Measurements from ENCODE around the gene ACTN3.
"Not testable (repeated sequence)": the region's sequence is repeated elsewhere in the genome, so short reads cannot be mapped to it uniquely, and the experiment has no call there.

ACTN3 gene

DNA sequence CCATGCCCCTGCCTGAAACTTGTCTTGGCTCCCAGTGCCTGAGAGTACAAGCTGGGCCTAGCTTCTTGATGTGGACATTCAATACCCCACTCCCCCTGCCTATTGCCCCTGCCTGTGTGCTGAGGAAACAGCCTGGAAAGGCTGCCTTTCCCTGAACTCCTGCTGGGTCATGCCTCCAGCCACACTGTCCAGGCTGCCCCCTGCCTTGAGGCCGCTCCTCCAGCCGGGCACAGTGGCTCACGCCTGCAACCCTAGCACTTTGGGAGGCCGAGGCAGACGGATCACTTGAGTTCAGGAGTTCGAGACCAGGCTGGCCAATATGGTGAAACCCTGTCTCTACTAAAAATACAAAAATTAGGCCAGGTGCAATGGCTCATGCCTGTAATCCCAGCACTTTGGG is 56.4 kb downstream of the ACTN3 start:
- peaks cover 37% of the 10 kb centered on the region; the same call in 1 of the 2 replicates for H3K36me3 ChIP-seq (ENCODE audit: insufficient read depth, low read length)
- TF ChIP-seq EZH2 (IDR thresholded peaks at IDR 0.05; ENCODE audit: borderline replicate concordance, low read length): no peak
- TF ChIP-seq, protein P1, sequence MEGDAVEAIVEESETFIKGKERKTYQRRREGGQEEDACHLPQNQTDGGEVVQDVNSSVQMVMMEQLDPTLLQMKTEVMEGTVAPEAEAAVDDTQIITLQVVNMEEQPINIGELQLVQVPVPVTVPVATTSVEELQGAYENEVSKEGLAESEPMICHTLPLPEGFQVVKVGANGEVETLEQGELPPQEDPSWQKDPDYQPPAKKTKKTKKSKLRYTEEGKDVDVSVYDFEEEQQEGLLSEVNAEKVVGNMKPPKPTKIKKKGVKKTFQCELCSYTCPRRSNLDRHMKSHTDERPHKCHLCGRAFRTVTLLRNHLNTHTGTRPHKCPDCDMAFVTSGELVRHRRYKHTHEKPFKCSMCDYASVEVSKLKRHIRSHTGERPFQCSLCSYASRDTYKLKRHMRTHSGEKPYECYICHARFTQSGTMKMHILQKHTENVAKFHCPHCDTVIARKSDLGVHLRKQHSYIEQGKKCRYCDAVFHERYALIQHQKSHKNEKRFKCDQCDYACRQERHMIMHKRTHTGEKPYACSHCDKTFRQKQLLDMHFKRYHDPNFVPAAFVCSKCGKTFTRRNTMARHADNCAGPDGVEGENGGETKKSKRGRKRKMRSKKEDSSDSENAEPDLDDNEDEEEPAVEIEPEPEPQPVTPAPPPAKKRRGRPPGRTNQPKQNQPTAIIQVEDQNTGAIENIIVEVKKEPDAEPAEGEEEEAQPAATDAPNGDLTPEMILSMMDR (IDR thresholded peaks at IDR 0.05; ENCODE audit: low read length): no peak
- no peaks in the 10 kb centered on the region for H3K9me3 ChIP-seq (ENCODE audit: low read length)
- H3K4me3 ChIP-seq (ENCODE audit: low read depth, low read length, poor library complexity, severe bottlenecking): no peak overlapping the region
- H3F3A ChIP-seq (ENCODE audit: insufficient read depth, low read length): no peaks in the 10 kb centered on the region
- no peak overlapping the region for H3K4me2 ChIP-seq (ENCODE audit: low read length)
- no peaks in the 10 kb centered on the region for H3K9me2 ChIP-seq (ENCODE audit: low read depth, low read length)
- no peak overlapping the region for H2AFZ ChIP-seq (ENCODE audit: low read length)
- H3K4me1 ChIP-seq (ENCODE audit: insufficient read depth, low read length, severe bottlenecking): peaks cover 9% of the 10 kb centered on the region
- no peak overlapping the region for H3K9ac ChIP-seq (ENCODE audit: low read length)
- H4K20me1 ChIP-seq (ENCODE audit: insufficient read depth, low read length): no peaks in the 10 kb centered on the region
- H3K27ac ChIP-seq (ENCODE audit: low read depth, low read length, poor library complexity, severe bottlenecking): no peak overlapping the region
- H3K79me2 ChIP-seq (ENCODE audit: insufficient read depth, low read length): no peaks in the 10 kb centered on the region
- H3K27me3 ChIP-seq (ENCODE audit: insufficient read depth, low read length): no peaks in the 10 kb centered on the region

DNA sequence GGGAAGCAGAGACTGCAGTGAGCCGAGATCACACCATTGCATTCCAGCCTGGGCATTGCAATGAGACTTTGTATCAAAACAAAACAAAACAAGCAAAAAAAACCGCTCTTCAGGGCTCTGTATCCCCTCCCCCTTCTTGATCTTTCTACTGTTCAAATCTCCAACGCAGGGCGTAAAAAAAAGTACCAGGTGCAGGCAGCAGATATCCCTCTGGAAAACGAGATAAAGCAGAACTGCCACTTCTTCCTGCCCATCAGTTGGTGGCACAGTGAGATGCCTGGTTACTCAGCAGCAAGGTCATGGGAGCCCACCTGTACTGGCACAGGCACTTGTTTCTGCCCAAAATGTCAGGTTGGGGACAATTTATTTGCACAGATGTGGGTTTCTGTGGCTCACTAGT is 57.5 kb downstream of the ACTN3 start:
- peaks cover 37% of the 10 kb centered on the region; the same call in 1 of the 2 replicates for H3K36me3 ChIP-seq (ENCODE audit: insufficient read depth, low read length)
- H4K20me1 ChIP-seq (ENCODE audit: insufficient read depth, low read length): no peaks in the 10 kb centered on the region
- no peaks in the 10 kb centered on the region for H3K27me3 ChIP-seq (ENCODE audit: insufficient read depth, low read length)
- no peak overlapping the region for H3K4me3 ChIP-seq (ENCODE audit: low read depth, low read length, poor library complexity, severe bottlenecking)
- no peak overlapping the region for H3K9ac ChIP-seq (ENCODE audit: low read length)
- no peak overlapping the region for H3K4me2 ChIP-seq (ENCODE audit: low read length)
- TF ChIP-seq, protein P1 (IDR thresholded peaks at IDR 0.05; ENCODE audit: low read length): no peak
- TF ChIP-seq EZH2 (IDR thresholded peaks at IDR 0.05; ENCODE audit: borderline replicate concordance, low read length): no peak
- no peaks in the 10 kb centered on the region for H3K79me2 ChIP-seq (ENCODE audit: insufficient read depth, low read length)
- no peaks in the 10 kb centered on the region for H3K9me3 ChIP-seq (ENCODE audit: low read length)
- H3K9me2 ChIP-seq (ENCODE audit: low read depth, low read length): no peaks in the 10 kb centered on the region
- H3K4me1 ChIP-seq (ENCODE audit: insufficient read depth, low read length, severe bottlenecking): peaks cover 13% of the 10 kb centered on the region
- no peak overlapping the region for H3K27ac ChIP-seq (ENCODE audit: low read depth, low read length, poor library complexity, severe bottlenecking)
- H3F3A ChIP-seq (ENCODE audit: insufficient read depth, low read length): no peaks in the 10 kb centered on the region
- no peak overlapping the region for H2AFZ ChIP-seq (ENCODE audit: low read length)

DNA sequence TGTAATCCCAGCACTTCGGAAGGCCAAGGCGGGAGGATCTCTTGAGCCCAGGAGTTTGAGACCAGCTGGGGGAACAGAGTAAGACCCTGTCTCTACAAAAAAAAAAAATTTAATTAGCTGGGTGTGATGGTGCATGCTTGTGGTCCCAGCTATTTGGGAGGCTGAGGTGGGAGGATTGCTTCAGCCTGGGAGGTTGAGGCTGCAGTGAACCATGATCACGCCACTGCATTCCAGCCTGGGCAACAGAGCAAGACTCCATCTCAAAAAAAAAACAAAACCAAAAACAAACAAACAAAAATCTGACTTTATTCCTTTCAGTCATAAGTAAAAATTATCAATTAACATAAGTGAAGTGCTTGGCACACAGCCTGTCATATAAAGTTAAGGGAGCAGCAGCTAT is 59.9 kb downstream of the ACTN3 start:
- not testable (repeated sequence) for H3K9me2 ChIP-seq (ENCODE audit: low read depth, low read length); H3K4me3 ChIP-seq (ENCODE audit: low read depth, low read length, poor library complexity, severe bottlenecking); H2AFZ ChIP-seq (ENCODE audit: low read length); H3K27me3 ChIP-seq (ENCODE audit: insufficient read depth, low read length); H4K20me1 ChIP-seq (ENCODE audit: insufficient read depth, low read length); H3K9ac ChIP-seq (ENCODE audit: low read length); H3K9me3 ChIP-seq (ENCODE audit: low read length); H3F3A ChIP-seq (ENCODE audit: insufficient read depth, low read length); H3K4me2 ChIP-seq (ENCODE audit: low read length); H3K79me2 ChIP-seq (ENCODE audit: insufficient read depth, low read length)
- H3K4me1 ChIP-seq (ENCODE audit: insufficient read depth, low read length, severe bottlenecking): peaks cover 22% of the 10 kb centered on the region
- H3K36me3 ChIP-seq (ENCODE audit: insufficient read depth, low read length): peaks cover 23% of the 10 kb centered on the region; the same call in 1 of the 2 replicates
- peak overlapping the region; percentile 32 for H3K27ac ChIP-seq (ENCODE audit: low read depth, low read length, poor library complexity, severe bottlenecking)

DNA sequence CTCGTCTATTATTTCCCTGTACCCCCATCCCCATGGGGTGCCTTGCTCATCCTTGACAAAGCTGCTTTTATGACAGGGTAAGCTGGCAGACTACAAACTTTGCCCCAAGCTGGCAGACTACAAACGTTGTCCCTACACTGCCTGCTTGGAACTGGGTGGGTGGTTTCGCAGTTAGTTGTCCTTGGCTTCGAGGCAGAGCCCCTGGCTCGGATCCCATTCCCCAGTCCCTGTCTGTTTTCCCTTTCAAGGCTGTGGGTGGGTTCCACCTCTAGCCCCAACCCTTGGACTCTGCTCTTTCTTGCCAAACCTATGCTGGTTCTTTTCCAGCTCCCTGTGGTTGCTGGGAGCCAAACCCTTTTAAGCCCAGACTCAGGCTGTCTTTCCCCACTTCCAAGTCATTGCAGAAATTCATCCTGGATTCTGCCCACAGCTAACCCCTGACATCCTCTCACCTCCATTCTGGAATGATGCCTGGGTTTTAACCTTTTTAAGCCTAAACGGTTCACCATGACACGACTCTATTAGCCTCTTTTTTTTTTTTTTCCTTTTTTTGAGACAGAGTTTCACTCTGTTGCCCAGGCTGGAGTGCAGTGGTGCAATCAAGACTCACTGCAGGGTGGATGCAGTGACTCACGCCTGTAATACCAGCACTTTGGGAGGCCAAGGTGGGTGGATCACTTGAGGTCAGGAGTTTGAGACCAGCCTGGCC is 60.6 kb downstream of the ACTN3 start:
- Histone ChIP-seq H2AFZ (ENCODE audit: low read length) (no peak overlapping the region), H3K36me3 (ENCODE audit: insufficient read depth, low read length) (peaks cover 23% of the 10 kb centered on the region; the same call in 1 of the 2 replicates), H3K79me2 (ENCODE audit: insufficient read depth, low read length) (no peaks in the 10 kb centered on the region), H3F3A (ENCODE audit: insufficient read depth, low read length) (no peaks in the 10 kb centered on the region), H3K4me3 (ENCODE audit: low read depth, low read length, poor library complexity, severe bottlenecking) (no peak overlapping the region), H3K4me2 (ENCODE audit: low read length) (no peak overlapping the region), H3K27me3 (ENCODE audit: insufficient read depth, low read length) (no peaks in the 10 kb centered on the region), H3K27ac (ENCODE audit: low read depth, low read length, poor library complexity, severe bottlenecking) (peak overlapping the region; percentile 32), H4K20me1 (ENCODE audit: insufficient read depth, low read length) (no peaks in the 10 kb centered on the region), H3K4me1 (ENCODE audit: insufficient read depth, low read length, severe bottlenecking) (peaks cover 18% of the 10 kb centered on the region), H3K9me2 (ENCODE audit: low read depth, low read length) (no peaks in the 10 kb centered on the region), H3K9ac (ENCODE audit: low read length) (no peak overlapping the region), H3K9me3 (ENCODE audit: low read length) (no peaks in the 10 kb centered on the region)
- TF ChIP-seq EZH2 (IDR thresholded peaks at IDR 0.05; ENCODE audit: borderline replicate concordance, low read length): no peak
- TF ChIP-seq, protein P1 (IDR thresholded peaks at IDR 0.05; ENCODE audit: low read length): no peak

All from OCI-LY1 (cell line).